ENCODE data around the gene SPEN. TPM values are rescaled to one million over a fixed set of nuclear protein-coding genes. Genes with fewer than 3 reads are reported as not detected.
"Not testable (repeated sequence)": the region's sequence is repeated elsewhere in the genome, so short reads cannot be mapped to it uniquely, and the experiment has no call there.

Gene SPEN
- total and polyA plus RNA-seq, 7 experiments from 2014 or later, result 10.1 to 92.1 (median 77.9) TPM

DNA sequence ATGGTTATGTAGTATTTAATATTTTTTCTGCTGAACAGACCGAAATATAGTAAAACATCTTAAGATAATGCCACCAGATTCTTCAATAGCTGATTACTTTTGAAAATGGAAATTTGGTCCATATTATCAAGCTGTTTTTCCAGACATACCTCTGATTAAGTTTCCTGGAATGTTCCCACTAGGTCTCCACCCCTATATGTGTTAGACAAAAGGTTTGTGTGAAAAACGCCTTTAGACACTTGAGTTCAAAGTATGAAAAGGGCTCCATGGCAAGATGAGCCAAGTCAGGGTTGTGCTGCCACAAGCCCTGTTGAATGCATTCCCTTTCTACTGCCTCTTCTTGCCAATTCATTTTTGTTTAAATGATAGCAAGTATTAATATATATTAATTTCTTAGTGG, 75.7 kb downstream of the SPEN start:
- H3K27ac Mint-ChIP-seq, result peak overlapping the region in 1 of 9 donors; percentile 59
- Histone ChIP-seq H3K4me1 (ENCODE audit: control insufficient read depth in 2 of 2, insufficient read depth in 2 of 2, low read length in 2 of 2) (peaks cover 4 to 9% of the 10 kb centered on the region in 2 donors), H3K27me3 (ENCODE audit: control insufficient read depth in 2 of 2, insufficient read depth in 2 of 2, low read length in 2 of 2) (no peaks in the 10 kb centered on the region), H3K9me3 (ENCODE audit: control insufficient read depth in 2 of 3, low read length in 3 of 3) (no peaks in the 10 kb centered on the region), H3K4me3 (ENCODE audit: low read length) (no peak overlapping the region), H3K27ac (ENCODE audit: low read depth, low read length) (no peak overlapping the region), H3K36me3 (ENCODE audit: control insufficient read depth in 2 of 3, insufficient read depth in 3 of 3, low read length in 3 of 3) (peaks cover 28 to 75% (median 31%) of the 10 kb centered on the region in 3 experiments)
- peaks cover 4 to 35% (median 22%) of the 10 kb centered on the region in 5 donors for H3K36me3 Mint-ChIP-seq
- ATAC-seq (no peak), DNase-seq (no peak)
- no peaks in the 10 kb centered on the region for H3K9me3 Mint-ChIP-seq
- H3K4me3 Mint-ChIP-seq, result no peak overlapping the region
- H3K27me3 Mint-ChIP-seq, result no peaks in the 10 kb centered on the region
- ChIA-PET POLR2A (interaction anchor here (1.3 kb wide), 2 partner anchors 8 to 89 kb away, joined by 3 read pairs; no protein-coding TSS in a partner anchor), CTCF (interaction anchor here (1.9 kb wide), 1 partner anchor 108 kb away, joined by 8 read pairs; no protein-coding TSS in a partner anchor)
- H3K4me1 Mint-ChIP-seq, result peaks cover 0 to 15% (median 13%) of the 10 kb centered on the region in 7 donors
- intact Hi-C loops (cut with micrococcal nuclease), result no loop called here

DNA sequence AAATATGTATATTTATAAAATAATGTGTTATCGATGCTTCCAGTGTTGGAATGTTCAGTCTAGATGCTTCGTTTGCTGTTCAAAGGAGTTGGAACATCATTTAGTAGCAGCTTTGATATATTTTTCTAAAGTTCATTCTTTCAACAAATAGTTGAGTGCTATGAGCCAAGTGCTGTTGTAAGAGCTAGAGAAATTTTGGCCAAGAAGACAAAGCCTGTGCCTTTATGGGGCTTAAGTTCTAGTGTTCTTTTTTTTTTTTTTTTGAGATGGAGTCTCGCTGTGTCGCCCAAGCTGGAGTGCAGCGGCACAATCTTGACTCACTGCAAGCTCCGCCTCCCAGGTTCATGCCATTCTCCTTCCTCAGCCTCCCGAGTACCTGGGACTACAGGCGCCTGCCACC, 78.9 kb downstream of the SPEN start:
- H3K4me1 ChIP-seq (ENCODE audit: control insufficient read depth in 2 of 2, insufficient read depth in 2 of 2, low read length in 2 of 2); intact Hi-C loops (cut with micrococcal nuclease); DNase-seq; H3K4me3 Mint-ChIP-seq; H3K27me3 Mint-ChIP-seq; H3K9me3 ChIP-seq (ENCODE audit: control insufficient read depth in 2 of 3, low read length in 3 of 3); H3K4me3 ChIP-seq (ENCODE audit: low read length); ATAC-seq; H3K4me1 Mint-ChIP-seq; H3K27ac ChIP-seq (ENCODE audit: low read depth, low read length); H3K9me3 Mint-ChIP-seq; H3K27me3 ChIP-seq (ENCODE audit: control insufficient read depth in 2 of 2, insufficient read depth in 2 of 2, low read length in 2 of 2): not testable (repeated sequence)
- H3K27ac Mint-ChIP-seq, result peak overlapping the region in 1 of 9 donors; percentile 75
- ChIA-PET CTCF (interaction anchor here (0.6 to 2.6 kb wide), 3 partner anchors 78 to 111 kb away, joined by 3 to 10 read pairs (median 3); no protein-coding TSS in a partner anchor), POLR2A (interaction anchor here (0.5 to 1.2 kb wide), 2 partner anchors 10 to 93 kb away, joined by 4 read pairs; no protein-coding TSS in a partner anchor)
- H3K36me3 ChIP-seq (ENCODE audit: control insufficient read depth in 2 of 3, insufficient read depth in 3 of 3, low read length in 3 of 3), result peaks cover 27 to 88% (median 27%) of the 10 kb centered on the region in 3 experiments
- peaks cover 25 to 51% (median 33%) of the 10 kb centered on the region in 5 donors for H3K36me3 Mint-ChIP-seq

DNA sequence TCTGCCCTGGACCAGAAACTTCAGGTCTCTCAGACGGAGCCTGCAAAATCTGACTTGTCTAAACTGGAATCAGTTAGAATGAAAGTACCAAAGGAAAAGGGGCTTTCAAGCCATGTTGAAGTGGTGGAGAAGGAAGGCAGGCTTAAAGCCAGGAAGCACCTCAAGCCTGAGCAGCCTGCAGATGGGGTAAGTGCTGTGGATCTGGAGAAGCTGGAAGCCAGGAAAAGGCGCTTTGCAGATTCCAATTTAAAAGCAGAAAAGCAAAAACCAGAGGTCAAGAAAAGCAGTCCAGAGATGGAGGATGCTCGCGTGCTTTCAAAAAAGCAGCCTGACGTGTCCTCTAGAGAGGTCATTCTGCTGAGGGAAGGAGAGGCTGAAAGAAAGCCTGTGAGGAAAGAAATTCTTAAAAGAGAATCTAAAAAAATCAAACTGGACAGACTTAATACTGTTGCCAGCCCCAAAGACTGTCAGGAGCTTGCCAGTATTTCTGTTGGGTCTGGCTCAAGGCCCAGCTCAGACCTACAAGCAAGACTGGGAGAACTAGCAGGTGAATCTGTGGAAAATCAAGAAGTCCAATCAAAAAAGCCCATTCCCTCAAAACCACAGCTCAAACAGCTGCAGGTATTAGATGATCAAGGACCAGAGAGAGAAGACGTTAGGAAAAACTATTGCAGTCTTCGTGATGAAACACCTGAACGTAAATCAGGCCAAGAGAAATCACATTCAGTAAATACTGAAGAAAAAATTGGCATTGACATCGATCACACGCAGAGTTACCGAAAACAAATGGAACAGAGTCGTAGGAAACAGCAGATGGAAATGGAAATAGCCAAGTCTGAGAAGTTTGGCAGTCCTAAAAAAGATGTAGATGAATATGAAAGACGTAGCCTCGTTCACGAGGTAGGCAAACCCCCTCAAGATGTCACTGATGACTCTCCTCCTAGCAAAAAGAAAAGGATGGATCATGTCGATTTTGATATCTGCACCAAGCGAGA, 81.8 kb downstream of the SPEN start:
- no peak overlapping the region for H3K27ac ChIP-seq (ENCODE audit: low read depth, low read length)
- DNase-seq, result no peak
- H3K27me3 ChIP-seq (ENCODE audit: control insufficient read depth in 2 of 2, insufficient read depth in 2 of 2, low read length in 2 of 2), result no peaks in the 10 kb centered on the region
- Mint-ChIP-seq H3K4me1 (peaks cover 0 to 6% (median 0%) of the 10 kb centered on the region in 7 donors), H3K27me3 (no peaks in the 10 kb centered on the region), H3K36me3 (peaks cover 18 to 61% (median 29%) of the 10 kb centered on the region in 5 donors), H3K27ac (peak overlapping the region in 6 of 9 donors; percentile 12 to 63 (median 42)), H3K4me3 (no peak overlapping the region), H3K9me3 (no peaks in the 10 kb centered on the region)
- ChIA-PET CTCF (no interaction called here), POLR2A (interaction anchor here (1.0 kb wide), 1 partner anchor 80 kb away, joined by 4 read pairs; no protein-coding TSS in a partner anchor)
- no peak for ATAC-seq
- intact Hi-C loops (cut with micrococcal nuclease), result no loop called here
- H3K4me1 ChIP-seq (ENCODE audit: control insufficient read depth in 2 of 2, insufficient read depth in 2 of 2, low read length in 2 of 2), result no peaks in the 10 kb centered on the region
- peaks cover 14 to 90% (median 14%) of the 10 kb centered on the region in 3 experiments for H3K36me3 ChIP-seq (ENCODE audit: control insufficient read depth in 2 of 3, insufficient read depth in 3 of 3, low read length in 3 of 3)
- H3K4me3 ChIP-seq (ENCODE audit: low read length), result no peak overlapping the region
- no peaks in the 10 kb centered on the region for H3K9me3 ChIP-seq (ENCODE audit: control insufficient read depth in 2 of 3, low read length in 3 of 3)

DNA sequence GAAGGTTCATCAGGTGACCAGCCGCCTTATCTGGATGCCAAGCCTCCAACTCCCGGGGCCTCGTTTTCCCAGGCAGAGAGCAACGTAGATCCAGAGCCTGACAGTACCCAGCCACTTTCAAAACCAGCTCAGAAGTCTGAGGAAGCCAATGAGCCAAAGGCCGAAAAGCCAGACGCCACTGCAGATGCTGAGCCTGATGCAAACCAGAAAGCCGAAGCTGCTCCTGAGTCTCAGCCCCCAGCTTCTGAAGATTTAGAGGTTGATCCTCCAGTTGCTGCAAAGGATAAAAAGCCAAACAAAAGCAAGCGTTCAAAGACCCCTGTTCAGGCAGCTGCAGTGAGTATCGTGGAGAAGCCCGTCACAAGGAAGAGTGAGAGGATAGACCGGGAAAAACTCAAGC, 83.9 kb downstream of the SPEN start:
- no peak overlapping the region for H3K27ac ChIP-seq (ENCODE audit: low read depth, low read length)
- peaks cover 7 to 93% (median 20%) of the 10 kb centered on the region in 3 experiments for H3K36me3 ChIP-seq (ENCODE audit: control insufficient read depth in 2 of 3, insufficient read depth in 3 of 3, low read length in 3 of 3)
- no peaks in the 10 kb centered on the region for H3K9me3 ChIP-seq (ENCODE audit: control insufficient read depth in 2 of 3, low read length in 3 of 3)
- no peak for DNase-seq
- peaks cover 23 to 75% (median 33%) of the 10 kb centered on the region in 5 donors for H3K36me3 Mint-ChIP-seq
- POLR2A ChIA-PET, result interaction anchor here (1.0 kb wide), 1 partner anchor 8 kb away, joined by 3 read pairs; no protein-coding TSS in a partner anchor
- H3K4me1 ChIP-seq (ENCODE audit: control insufficient read depth in 2 of 2, insufficient read depth in 2 of 2, low read length in 2 of 2), result no peaks in the 10 kb centered on the region
- H3K27me3 Mint-ChIP-seq, result no peaks in the 10 kb centered on the region
- no peak overlapping the region for H3K4me3 ChIP-seq (ENCODE audit: low read length)
- CTCF ChIA-PET, result no interaction called here
- ATAC-seq, result no peak
- H3K27ac Mint-ChIP-seq, result peak overlapping the region in 4 of 9 donors; percentile 21 to 75 (median 44)
- peaks cover 0 to 2% (median 0%) of the 10 kb centered on the region in 11 donors for H3K9me3 Mint-ChIP-seq
- H3K4me1 Mint-ChIP-seq, result peaks cover 0 to 6% (median 0%) of the 10 kb centered on the region in 7 donors
- H3K27me3 ChIP-seq (ENCODE audit: control insufficient read depth in 2 of 2, insufficient read depth in 2 of 2, low read length in 2 of 2), result no peaks in the 10 kb centered on the region
- no peak overlapping the region for H3K4me3 Mint-ChIP-seq
- intact Hi-C loops (cut with micrococcal nuclease), result no loop called here

DNA sequence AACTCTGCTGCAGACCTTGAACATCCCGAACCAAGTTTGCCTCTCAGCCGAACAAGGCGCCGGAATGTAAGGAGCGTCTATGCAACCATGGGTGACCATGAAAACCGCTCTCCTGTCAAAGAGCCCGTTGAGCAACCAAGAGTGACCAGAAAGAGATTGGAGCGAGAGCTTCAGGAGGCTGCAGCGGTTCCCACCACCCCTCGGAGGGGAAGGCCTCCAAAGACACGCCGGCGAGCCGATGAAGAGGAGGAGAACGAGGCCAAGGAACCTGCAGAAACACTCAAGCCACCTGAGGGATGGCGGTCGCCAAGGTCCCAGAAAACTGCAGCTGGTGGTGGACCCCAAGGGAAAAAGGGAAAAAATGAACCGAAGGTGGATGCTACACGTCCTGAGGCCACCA, 84.4 kb downstream of the SPEN start:
- POLR2A ChIA-PET, result interaction anchor here (0.5 to 1.0 kb wide), 2 partner anchors 9 to 1381 kb away, joined by 3 to 4 read pairs; no protein-coding TSS in a partner anchor
- ATAC-seq (no peak), DNase-seq (no peak)
- Mint-ChIP-seq H3K4me1 (peaks cover 0 to 6% (median 0%) of the 10 kb centered on the region in 7 donors), H3K36me3 (peaks cover 24 to 75% (median 33%) of the 10 kb centered on the region in 5 donors), H3K27ac (peak overlapping the region in 2 of 9 donors; percentile 12 to 31), H3K9me3 (peaks cover 0 to 2% (median 0%) of the 10 kb centered on the region in 11 donors), H3K27me3 (no peaks in the 10 kb centered on the region), H3K4me3 (no peak overlapping the region)
- intact Hi-C loops (cut with micrococcal nuclease), result no loop called here
- H3K4me3 ChIP-seq (ENCODE audit: low read length), result no peak overlapping the region
- H3K27me3 ChIP-seq (ENCODE audit: control insufficient read depth in 2 of 2, insufficient read depth in 2 of 2, low read length in 2 of 2), result no peaks in the 10 kb centered on the region
- no peak overlapping the region for H3K27ac ChIP-seq (ENCODE audit: low read depth, low read length)
- H3K9me3 ChIP-seq (ENCODE audit: control insufficient read depth in 2 of 3, low read length in 3 of 3), result no peaks in the 10 kb centered on the region
- peaks cover 7 to 94% (median 20%) of the 10 kb centered on the region in 3 experiments for H3K36me3 ChIP-seq (ENCODE audit: control insufficient read depth in 2 of 3, insufficient read depth in 3 of 3, low read length in 3 of 3)
- no peaks in the 10 kb centered on the region for H3K4me1 ChIP-seq (ENCODE audit: control insufficient read depth in 2 of 2, insufficient read depth in 2 of 2, low read length in 2 of 2)
- CTCF ChIA-PET, result no interaction called here

DNA sequence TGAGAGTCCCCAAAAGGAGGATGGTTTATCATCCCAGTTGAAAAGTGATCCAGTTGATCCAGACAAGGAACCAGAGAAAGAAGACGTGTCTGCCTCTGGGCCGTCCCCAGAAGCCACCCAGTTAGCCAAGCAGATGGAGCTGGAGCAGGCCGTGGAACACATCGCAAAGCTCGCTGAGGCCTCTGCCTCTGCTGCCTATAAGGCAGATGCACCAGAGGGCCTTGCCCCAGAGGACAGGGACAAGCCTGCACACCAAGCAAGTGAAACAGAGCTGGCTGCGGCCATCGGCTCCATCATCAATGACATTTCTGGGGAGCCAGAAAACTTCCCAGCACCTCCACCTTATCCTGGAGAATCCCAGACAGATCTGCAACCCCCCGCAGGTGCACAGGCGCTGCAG, 85.1 kb downstream of the SPEN start:
- ATAC-seq (no peak), DNase-seq (no peak)
- peaks cover 7 to 97% (median 22%) of the 10 kb centered on the region in 3 experiments for H3K36me3 ChIP-seq (ENCODE audit: control insufficient read depth in 2 of 3, insufficient read depth in 3 of 3, low read length in 3 of 3)
- intact Hi-C loops (cut with micrococcal nuclease), result no loop called here
- Mint-ChIP-seq H3K27ac (peak overlapping the region in 2 of 9 donors; percentile 19 to 36), H3K4me3 (no peak overlapping the region), H3K36me3 (peaks cover 25 to 80% (median 33%) of the 10 kb centered on the region in 5 donors), H3K4me1 (peaks cover 0 to 8% (median 0%) of the 10 kb centered on the region in 7 donors), H3K27me3 (no peaks in the 10 kb centered on the region), H3K9me3 (peaks cover 0 to 2% (median 0%) of the 10 kb centered on the region in 11 donors)
- no peaks in the 10 kb centered on the region for H3K27me3 ChIP-seq (ENCODE audit: control insufficient read depth in 2 of 2, insufficient read depth in 2 of 2, low read length in 2 of 2)
- no peaks in the 10 kb centered on the region for H3K9me3 ChIP-seq (ENCODE audit: control insufficient read depth in 2 of 3, low read length in 3 of 3)
- ChIA-PET CTCF (no interaction called here), POLR2A (interaction anchor here (0.5 kb wide), 1 partner anchor 1380 kb away, joined by 4 read pairs; no protein-coding TSS in a partner anchor)
- no peak overlapping the region for H3K27ac ChIP-seq (ENCODE audit: low read depth, low read length)
- no peaks in the 10 kb centered on the region for H3K4me1 ChIP-seq (ENCODE audit: control insufficient read depth in 2 of 2, insufficient read depth in 2 of 2, low read length in 2 of 2)
- H3K4me3 ChIP-seq (ENCODE audit: low read length), result no peak overlapping the region

Measured in naive thymus-derived CD4-positive, alpha-beta T cell (primary cell).